NCI-H510A (cell line): ENCODE results near the gene JAKMIP3.

Experiments
- DNase-seq: peaks from one replicate; lab custom pipeline; 2025; lab: John Stamatoyannopoulos, UW

JAKMIP3 gene

GRCh38 chr10:132044803-132045202 is 20.9 kb upstream of the JAKMIP3 start:
- DNase-seq = no peak

- DNase-seq = no peak
Observed at GRCh38 chr10:132045324-132045723, 20.4 kb upstream of the JAKMIP3 start.

- no peak for DNase-seq
Observed at GRCh38 chr10:132047575-132048293, 18.0 kb upstream of the JAKMIP3 start.

- no peak for DNase-seq
Observed at GRCh38 chr10:132048294-132048667, 17.5 kb upstream of the JAKMIP3 start.

GRCh38 chr10:132050191-132050590 is 15.6 kb upstream of the JAKMIP3 start:
- DNase-seq = no peak

- no peak for DNase-seq
Observed at GRCh38 chr10:132052124-132052523, 13.6 kb upstream of the JAKMIP3 start.

GRCh38 chr10:132054564-132054963 is 11.2 kb upstream of the JAKMIP3 start:
- DNase-seq = no peak

GRCh38 chr10:132055616-132056015 is 10.1 kb upstream of the JAKMIP3 start:
- DNase-seq = no peak

GRCh38 chr10:132056663-132057062 is 9.1 kb upstream of the JAKMIP3 start:
- DNase-seq = no peak

GRCh38 chr10:132057191-132057681 is 8.5 kb upstream of the JAKMIP3 start:
- no peak for DNase-seq

GRCh38 chr10:132058111-132058745 is 7.5 kb upstream of the JAKMIP3 start:
- DNase-seq = no peak

GRCh38 chr10:132058793-132059759 is 6.7 kb upstream of the JAKMIP3 start:
- DNase-seq = no peak

GRCh38 chr10:132059760-132060508 is 5.8 kb upstream of the JAKMIP3 start:
- no peak for DNase-seq

- DNase-seq = no peak
Observed at GRCh38 chr10:132061030-132061429, 4.7 kb upstream of the JAKMIP3 start.

GRCh38 chr10:132061465-132061864 is 4.3 kb upstream of the JAKMIP3 start:
- no peak for DNase-seq

- no peak for DNase-seq
Observed at GRCh38 chr10:132062116-132062515, 3.6 kb upstream of the JAKMIP3 start.

GRCh38 chr10:132062641-132063390 is 2.9 kb upstream of the JAKMIP3 start:
- no peak for DNase-seq

GRCh38 chr10:132063432-132063831 is 2.3 kb upstream of the JAKMIP3 start:
- no peak for DNase-seq

GRCh38 chr10:132064082-132064755 is 1.5 kb upstream of the JAKMIP3 start:
- DNase-seq = no peak

GRCh38 chr10:132064771-132065437 is 842 bp upstream of the JAKMIP3 start:
- DNase-seq = no peak
